Hepatocyte (in vitro differentiated cells): ENCODE measurements around the gene CHST3. TPM values are rescaled to one million over a fixed set of nuclear protein-coding genes. Genes with fewer than 3 reads are reported as not detected.
"Not testable (repeated sequence)": the region's sequence is repeated elsewhere in the genome, so short reads cannot be mapped to it uniquely, and the experiment has no call there.

Experiments
- DNase-seq: peaks from one replicate; pipeline ENCODE4 v3.0.0-alpha.2; 2016; ENCODE audit warnings: low spot score
- H2AFZ ChIP-seq: fragments of 200-600 bp; sonication (generic); 2 replicates; pipeline ENCODE4 v1.6.0; 2016; ENCODE audit warnings: antibody characterized with exemption, mild to moderate bottlenecking
- H3K27ac ChIP-seq: fragments of 200-600 bp; sonication (generic); 2 replicates; pipeline ENCODE4 v1.5.1; 2016; ENCODE audit warnings: mild to moderate bottlenecking
- H3K27me3 ChIP-seq: fragments of 200-600 bp; sonication (generic); 2 replicates; pipeline ENCODE4 v1.6.1; 2016
- H3K36me3 ChIP-seq: fragments of 200-600 bp; sonication (generic); replicated peaks from 2 replicates; pipeline ENCODE4 v1.5.1; 2016; ENCODE audit warnings: low read depth; ENCODE audit not compliant: insufficient read depth
- H3K4me1 ChIP-seq: fragments of 200-600 bp; sonication (generic); 2 replicates; pipeline ENCODE4 v1.5.1; 2016; ENCODE audit warnings: mild to moderate bottlenecking, moderate library complexity; ENCODE audit not compliant: insufficient read depth
- H3K4me2 ChIP-seq: fragments of 200-600 bp; sonication (generic); 2 replicates; pipeline ENCODE4 v1.6.0; 2016
- H3K4me3 ChIP-seq: fragments of 200-600 bp; sonication (generic); 2 replicates; pipeline ENCODE4 v1.5.1; 2016; ENCODE audit warnings: mild to moderate bottlenecking
- H3K79me2 ChIP-seq: fragments of 200-600 bp; sonication (generic); 2 replicates; pipeline ENCODE4 v1.6.0; 2017; ENCODE audit warnings: mild to moderate bottlenecking
- H3K9me2 ChIP-seq: fragments of 200-600 bp; sonication (generic); replicated peaks from 2 replicates; pipeline ENCODE4 v1.6.0; 2017; ENCODE audit warnings: mild to moderate bottlenecking; ENCODE audit not compliant: insufficient read depth
- H3K9me3 ChIP-seq: fragments of 200-600 bp; sonication (generic); 2 replicates; pipeline ENCODE4 v1.5.1; 2016; ENCODE audit warnings: low read depth, mild to moderate bottlenecking
- H4K20me1 ChIP-seq: fragments of 200-600 bp; sonication (generic); 2 replicates; pipeline ENCODE4 v1.6.0; 2016; ENCODE audit warnings: mild to moderate bottlenecking; ENCODE audit not compliant: insufficient read depth, poor library complexity, severe bottlenecking
- CTCF ChIP-seq: fragments of 200-600 bp; sonication (generic); IDR thresholded peaks from 2 replicates; pipeline ENCODE4 v1.5.1; 2016; ENCODE audit warnings: antibody characterized with exemption, mild to moderate bottlenecking; ENCODE audit not compliant: poor library complexity
- EZH2 ChIP-seq: fragments of 200-600 bp; sonication (generic); IDR thresholded peaks from 2 replicates; pipeline ENCODE4 v1.6.1; 2016; ENCODE audit warnings: antibody characterized with exemption, mild to moderate bottlenecking, borderline replicate concordance
- EZH2phosphoT487 ChIP-seq: fragments of 200-600 bp; sonication (generic); IDR thresholded peaks from one replicate; pipeline ENCODE4 v1.6.1; 2018; ENCODE audit warnings: antibody characterized with exemption, mild to moderate bottlenecking, low read depth, moderate library complexity; ENCODE audit not compliant: unreplicated experiment, severe bottlenecking
- WGBS: methylation state at CpG from one replicate; pipeline ENCODE4 v1.1.6; 2016; ENCODE audit warnings: low lambda C conversion rate; ENCODE audit errors: missing lambda C conversion rate; 5-methylcytosine and 5-hydroxymethylcytosine counted together
- polyA plus RNA-seq: library from polyadenylated mRNA; unstranded; fragments of >200 nt; fragmentation: Nextera tagmentation; extraction: Ambion mirVana; gene quantifications from 2 replicates; pipeline ENCODE4 v1.2.1, GENCODE V29; 2016
- total RNA-seq: library from RNA; depleted of rRNA; stranded (reverse); fragments of >200 nt; gene quantifications from 2 replicates; pipeline ENCODE4 v1.2.3, GENCODE V29; 2014

Gene CHST3
- total and polyA plus RNA-seq, 2 experiments from 2014 or later = 6.8 to 14.1 TPM

GRCh38 chr10:71984126-71984808 is 20.1 kb downstream of the CHST3 start:
- H3K4me3 ChIP-seq = no peak overlapping the region
- peaks cover 73% of the 10 kb centered on the region for H3K79me2 ChIP-seq
- H3K4me1 ChIP-seq = peaks cover 37% of the 10 kb centered on the region
- peaks cover 5% of the 10 kb centered on the region for H4K20me1 ChIP-seq
- H3K27ac ChIP-seq = no peak overlapping the region
- H2AFZ ChIP-seq = no peak overlapping the region
- TF ChIP-seq EZH2 = no peak
- TF ChIP-seq EZH2phosphoT487 = no peak
- no peak for TF ChIP-seq CTCF
- no peaks in the 10 kb centered on the region for H3K36me3 ChIP-seq
- WGBS = 95% methylated on average over 15 of the region's 15 CpGs
- no peaks in the 10 kb centered on the region for H3K9me2 ChIP-seq
- no peak for DNase-seq
- H3K27me3 ChIP-seq = no peaks in the 10 kb centered on the region
- no peak overlapping the region for H3K4me2 ChIP-seq
- no peaks in the 10 kb centered on the region for H3K9me3 ChIP-seq

- no peak for TF ChIP-seq EZH2
- no peak for TF ChIP-seq EZH2phosphoT487
- TF ChIP-seq CTCF = no peak
- Histone ChIP-seq H3K79me2 (peaks cover 73% of the 10 kb centered on the region), H2AFZ (no peak overlapping the region), H3K9me2 (no peaks in the 10 kb centered on the region), H3K9me3 (no peaks in the 10 kb centered on the region), H3K4me3 (no peak overlapping the region), H3K4me2 (no peak overlapping the region), H3K27ac (no peak overlapping the region), H3K27me3 (no peaks in the 10 kb centered on the region), H3K4me1 (peaks cover 31% of the 10 kb centered on the region), H3K36me3 (no peaks in the 10 kb centered on the region), H4K20me1 (peaks cover 5% of the 10 kb centered on the region)
- 93% methylated on average over 9 of the region's 9 CpGs for WGBS
- DNase-seq = no peak
Measured at GRCh38 chr10:71984809-71985388, 20.7 kb downstream of the CHST3 start.

GRCh38 chr10:71985542-71986250 is 21.5 kb downstream of the CHST3 start:
- no peak overlapping the region for H2AFZ ChIP-seq
- TF ChIP-seq EZH2phosphoT487 (no peak), EZH2 (no peak), CTCF (no peak)
- peaks cover 79% of the 10 kb centered on the region for H3K79me2 ChIP-seq
- no peaks in the 10 kb centered on the region for H3K27me3 ChIP-seq
- no peak overlapping the region for H3K27ac ChIP-seq
- H3K4me2 ChIP-seq = no peak overlapping the region
- no peaks in the 10 kb centered on the region for H3K9me3 ChIP-seq
- DNase-seq = no peak
- H4K20me1 ChIP-seq = peaks cover 5% of the 10 kb centered on the region
- no peaks in the 10 kb centered on the region for H3K9me2 ChIP-seq
- no peaks in the 10 kb centered on the region for H3K36me3 ChIP-seq
- no peak overlapping the region for H3K4me3 ChIP-seq
- peaks cover 23% of the 10 kb centered on the region for H3K4me1 ChIP-seq
- WGBS = 86% methylated on average over 4 of the region's 4 CpGs

GRCh38 chr10:71988895-71989294 is 24.7 kb downstream of the CHST3 start:
- H3K4me1 ChIP-seq = peaks cover 11% of the 10 kb centered on the region

More at GRCh38 chr10:71988895-71989294, 24.7 kb downstream of the CHST3 start:
- not testable (repeated sequence) for H4K20me1 ChIP-seq, H3K27me3 ChIP-seq, H3K9me3 ChIP-seq, DNase-seq, H3K4me2 ChIP-seq, H3K4me3 ChIP-seq, H3K9me2 ChIP-seq, H2AFZ ChIP-seq, H3K36me3 ChIP-seq, H3K27ac ChIP-seq
- H3K79me2 ChIP-seq = peaks cover 80% of the 10 kb centered on the region
- 96% methylated on average over 6 of the region's 6 CpGs for WGBS
